AG04450 (cell line): Measurements from ENCODE around the gene UNKL. TPM values are rescaled to one million over a fixed set of nuclear protein-coding genes. Genes with fewer than 3 reads are reported as not detected.

Experiments used
- CTCF ChIA-PET: fragments of 300-600, 350-600 bp; formaldehyde crosslinking; extraction: SDS; loops from one replicate; lab custom pipeline; 2022; ENCODE audit warnings: antibody characterized with exemption, inconsistent platforms; lab: Charles Lee
- POLR2A ChIA-PET: fragments of 350-600 bp; formaldehyde crosslinking; extraction: SDS; loops from one replicate; lab custom pipeline; 2021; ENCODE audit warnings: antibody characterized with exemption, inconsistent platforms; lab: Yijun Ruan, JAX
- DNase-seq: peaks from one replicate; pipeline ENCODE4 v3.0.0-alpha.2; 2011; ENCODE audit warnings: low read depth, low spot score
- H3K27ac ChIP-seq: one replicate; pipeline ENCODE4 v1.5.1; 2012; ENCODE audit warnings: low read depth, low read length, control low read depth
- H3K27me3 ChIP-seq: one replicate; pipeline ENCODE4 v1.6.0; 2012; ENCODE audit warnings: low read length; ENCODE audit not compliant: control insufficient read depth, insufficient read depth
- H3K4me3 ChIP-seq: 2 replicates; pipeline ENCODE4 v1.5.1; 2011; ENCODE audit warnings: mild to moderate bottlenecking, low read depth, low read length, control low read depth
- H3K9me3 ChIP-seq: 2 replicates; pipeline ENCODE4 v1.5.1; 2012; ENCODE audit warnings: low read length; ENCODE audit not compliant: control insufficient read depth, insufficient read depth
- CTCF ChIP-seq: IDR thresholded peaks from 2 replicates; pipeline ENCODE4 v1.5.1; 2011; ENCODE audit warnings: low read depth, low read length, control low read depth, inconsistent platforms
- polyA plus RNA-seq: library from polyadenylated mRNA; depleted of rRNA; stranded (reverse); fragments of >200 nt; gene quantifications from 2 replicates; pipeline ENCODE4 v1.2.3, GENCODE V29; 2011

Gene UNKL
- polyA plus RNA-seq, 1 experiment = 7.6 TPM

GRCh38 chr16:1430759-1431496, 16.4 kb upstream of the UNKL start, which contains the start of gene PERCC1:
Gene PERCC1, plus strand, starts transcription at chr16:1431078. Its CDS starts 1,516 bp downstream, at chr16:1432594.
- ChIA-PET POLR2A (no interaction called here), CTCF (no interaction called here)
- no peaks in the 10 kb centered on the region for H3K9me3 ChIP-seq
- no peak within 1 kb of the TSS for H3K27ac ChIP-seq
- DNase-seq = no peak
- no peak for TF ChIP-seq CTCF
- no peak within 1 kb of the TSS for H3K4me3 ChIP-seq
- H3K27me3 ChIP-seq = no peaks in the 10 kb centered on the region

- no peak for TF ChIP-seq CTCF
- ChIA-PET CTCF (no interaction called here), POLR2A (no interaction called here)
- no peaks in the 10 kb centered on the region for H3K9me3 ChIP-seq
- DNase-seq = no peak
- no peak overlapping the region for H3K4me3 ChIP-seq
- no peaks in the 10 kb centered on the region for H3K27me3 ChIP-seq
- no peak overlapping the region for H3K27ac ChIP-seq
These were observed 15.8 kb upstream of the UNKL start for GRCh38 chr16:1430214-1430758.

GRCh38 chr16:1429631-1430030, 15.1 kb upstream of the UNKL start:
- Histone ChIP-seq H3K4me3 (no peak overlapping the region), H3K27me3 (no peaks in the 10 kb centered on the region), H3K9me3 (no peaks in the 10 kb centered on the region), H3K27ac (no peak overlapping the region)
- no peak for DNase-seq
- ChIA-PET CTCF (no interaction called here), POLR2A (no interaction called here)
- no peak for TF ChIP-seq CTCF

GRCh38 chr16:1429012-1429411, 14.5 kb upstream of the UNKL start:
- ChIA-PET POLR2A (no interaction called here), CTCF (no interaction called here)
- Histone ChIP-seq H3K27ac (no peak overlapping the region), H3K9me3 (no peaks in the 10 kb centered on the region), H3K4me3 (no peak overlapping the region), H3K27me3 (no peaks in the 10 kb centered on the region)
- no peak for TF ChIP-seq CTCF
- no peak for DNase-seq

GRCh38 chr16:1428511-1428910, 14.0 kb upstream of the UNKL start:
- Histone ChIP-seq H3K4me3 (no peak overlapping the region), H3K27me3 (no peaks in the 10 kb centered on the region), H3K27ac (no peak overlapping the region), H3K9me3 (no peaks in the 10 kb centered on the region)
- ChIA-PET CTCF (no interaction called here), POLR2A (no interaction called here)
- no peak for DNase-seq
- TF ChIP-seq CTCF = peak; percentile 32
